Measurements from ENCODE around the gene UBE2O.

DNA sequence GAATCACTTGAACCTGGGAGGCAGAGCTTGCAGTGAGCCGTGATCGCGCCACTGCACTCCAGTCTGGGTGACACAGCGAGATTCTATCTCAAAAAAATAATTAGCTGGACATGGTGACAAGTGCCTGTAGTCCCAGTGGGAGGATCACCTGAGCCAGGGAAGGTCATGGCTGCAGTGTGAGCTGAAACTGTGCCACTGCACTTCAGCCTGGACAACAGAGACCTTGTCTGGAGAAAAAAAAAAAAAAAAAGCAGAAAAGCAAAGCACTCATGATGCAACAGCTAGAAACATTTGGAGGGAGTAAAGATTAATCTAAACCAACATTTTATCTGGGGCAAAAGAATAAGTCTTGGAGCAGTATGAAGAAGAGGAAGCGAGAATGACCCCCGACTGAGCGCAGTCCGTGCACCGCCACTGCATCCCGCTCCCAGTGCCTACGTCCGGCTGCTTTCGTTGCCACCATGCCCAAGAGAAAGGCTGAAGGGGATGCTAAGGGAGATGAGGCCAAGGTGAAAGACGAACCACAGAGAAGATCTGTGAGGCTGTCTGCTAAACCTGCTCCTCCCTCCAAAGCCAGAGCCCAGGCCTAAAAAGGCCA, 107.5 kb downstream of the UBE2O start:
- TF ChIP-seq, protein P1, sequence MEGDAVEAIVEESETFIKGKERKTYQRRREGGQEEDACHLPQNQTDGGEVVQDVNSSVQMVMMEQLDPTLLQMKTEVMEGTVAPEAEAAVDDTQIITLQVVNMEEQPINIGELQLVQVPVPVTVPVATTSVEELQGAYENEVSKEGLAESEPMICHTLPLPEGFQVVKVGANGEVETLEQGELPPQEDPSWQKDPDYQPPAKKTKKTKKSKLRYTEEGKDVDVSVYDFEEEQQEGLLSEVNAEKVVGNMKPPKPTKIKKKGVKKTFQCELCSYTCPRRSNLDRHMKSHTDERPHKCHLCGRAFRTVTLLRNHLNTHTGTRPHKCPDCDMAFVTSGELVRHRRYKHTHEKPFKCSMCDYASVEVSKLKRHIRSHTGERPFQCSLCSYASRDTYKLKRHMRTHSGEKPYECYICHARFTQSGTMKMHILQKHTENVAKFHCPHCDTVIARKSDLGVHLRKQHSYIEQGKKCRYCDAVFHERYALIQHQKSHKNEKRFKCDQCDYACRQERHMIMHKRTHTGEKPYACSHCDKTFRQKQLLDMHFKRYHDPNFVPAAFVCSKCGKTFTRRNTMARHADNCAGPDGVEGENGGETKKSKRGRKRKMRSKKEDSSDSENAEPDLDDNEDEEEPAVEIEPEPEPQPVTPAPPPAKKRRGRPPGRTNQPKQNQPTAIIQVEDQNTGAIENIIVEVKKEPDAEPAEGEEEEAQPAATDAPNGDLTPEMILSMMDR (IDR thresholded peaks at IDR 0.05): no peak
- no peak for TF ChIP-seq POLR2A (IDR thresholded peaks at IDR 0.05)
